ENCODE data around the gene ZP4. TPM values are rescaled to one million over a fixed set of nuclear protein-coding genes. Genes with fewer than 3 reads are reported as not detected.

Gene ZP4
- total and polyA plus RNA-seq, 2 experiments from 2014 or later: not detected

GRCh38 chr1:237895630-237896029, 4.9 kb upstream of the ZP4 start (continued):
- TF ChIP-seq ZNF462 (CRISPR knock-in tag; IDR thresholded peaks at IDR 0.05) (no peak), REST (IDR thresholded peaks at IDR 0.05; ENCODE audit: unreplicated experiment) (no peak), ZNF331 (CRISPR knock-in tag; IDR thresholded peaks at IDR 0.05; ENCODE audit: low read depth) (no peak), EZH2 (IDR thresholded peaks at IDR 0.05; ENCODE audit: low read depth, unreplicated experiment) (no peak), CTCF (conservative IDR thresholded peaks at IDR 0.05; ENCODE audit: low read depth in 2 of 2) (no peak)
- TF ChIP-seq, protein P1, sequence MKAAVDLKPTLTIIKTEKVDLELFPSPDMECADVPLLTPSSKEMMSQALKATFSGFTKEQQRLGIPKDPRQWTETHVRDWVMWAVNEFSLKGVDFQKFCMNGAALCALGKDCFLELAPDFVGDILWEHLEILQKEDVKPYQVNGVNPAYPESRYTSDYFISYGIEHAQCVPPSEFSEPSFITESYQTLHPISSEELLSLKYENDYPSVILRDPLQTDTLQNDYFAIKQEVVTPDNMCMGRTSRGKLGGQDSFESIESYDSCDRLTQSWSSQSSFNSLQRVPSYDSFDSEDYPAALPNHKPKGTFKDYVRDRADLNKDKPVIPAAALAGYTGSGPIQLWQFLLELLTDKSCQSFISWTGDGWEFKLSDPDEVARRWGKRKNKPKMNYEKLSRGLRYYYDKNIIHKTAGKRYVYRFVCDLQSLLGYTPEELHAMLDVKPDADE (IDR thresholded peaks at IDR 0.05): no peak

All from GM23338 (cell line).